HUES6 (cell line): ENCODE results near the gene ZSWIM1.

Experiments
- H3K27ac ChIP-seq: 2 replicates; pipeline ENCODE4 v1.7.0; 2013; ENCODE audit warnings: low read depth, mild to moderate bottlenecking, low read length, inconsistent platforms
- H3K27me3 ChIP-seq: 2 replicates; pipeline ENCODE4 v1.6.1; 2013; ENCODE audit warnings: low read length; ENCODE audit not compliant: control insufficient read depth, insufficient read depth
- H3K36me3 ChIP-seq: 2 replicates; pipeline ENCODE4 v1.6.1; 2013; ENCODE audit warnings: low read length; ENCODE audit not compliant: control insufficient read depth, insufficient read depth
- H3K4me1 ChIP-seq: 2 replicates; pipeline ENCODE4 v1.6.1; 2013; ENCODE audit warnings: low read length; ENCODE audit not compliant: control insufficient read depth, insufficient read depth
- H3K4me3 ChIP-seq: 2 replicates; pipeline ENCODE4 v1.5.1; 2013; ENCODE audit warnings: low read depth, low read length
- H3K9ac ChIP-seq: one replicate; pipeline ENCODE4 v1.6.1; 2013; ENCODE audit warnings: mild to moderate bottlenecking, low read length
- H3K9me3 ChIP-seq: 2 replicates; pipeline ENCODE4 v1.6.1; 2013; ENCODE audit warnings: low read depth, low read length; ENCODE audit not compliant: control insufficient read depth, insufficient read depth

The ZSWIM1 gene

DNA sequence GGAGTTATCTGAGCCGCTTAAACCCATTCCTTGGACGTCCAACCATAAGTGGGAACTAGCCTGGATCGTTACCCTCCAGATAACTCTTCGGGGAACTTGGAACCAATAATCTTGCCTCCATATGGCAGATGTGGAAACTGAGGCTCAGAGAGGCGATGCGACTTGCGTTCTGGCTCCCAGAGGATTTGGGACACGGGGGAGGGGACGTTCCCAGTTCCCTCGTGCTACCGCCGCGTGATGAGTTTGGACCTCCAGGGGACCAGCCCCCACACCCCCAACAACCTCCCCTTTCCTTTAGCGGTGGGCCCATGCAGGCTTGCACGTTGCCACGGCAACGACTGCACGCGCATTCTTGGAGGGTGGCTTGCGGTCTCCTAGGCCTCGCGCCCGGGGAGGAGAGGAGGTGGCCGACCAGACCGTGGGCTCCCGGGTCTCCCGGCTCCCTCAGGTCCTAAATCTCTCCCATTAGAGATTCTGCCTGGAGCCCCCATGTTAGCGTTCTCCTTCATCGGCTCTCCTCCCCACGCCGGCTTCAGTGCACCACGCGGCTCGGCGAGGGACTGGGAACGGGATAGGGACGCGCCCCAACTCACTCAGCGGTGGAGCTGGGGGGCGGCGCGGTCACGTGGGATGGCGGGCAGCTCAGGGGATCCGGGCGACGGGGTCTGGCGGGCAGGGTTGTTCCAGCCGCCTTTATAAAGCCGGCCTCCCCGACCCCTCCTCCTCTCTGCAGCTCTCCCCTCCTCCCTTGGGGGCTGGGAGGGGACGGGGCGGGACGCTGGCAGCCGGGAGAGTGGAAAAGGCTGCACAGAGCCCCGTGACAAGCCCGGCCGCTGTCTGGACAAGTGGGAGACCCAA is 30.7 kb downstream of the ZSWIM1 start, which contains the start of gene PLTP:
TSS of gene PLTP (minus strand) at position 670 of the 858 bp plus-strand sequence. CDS start 703 bp downstream, outside the sequence.
- Histone ChIP-seq H3K4me3 (peak within 1 kb of the TSS; percentile 82), H3K27ac (peak within 1 kb of the TSS; percentile 70; the same call in 1 of the 2 replicates), H3K36me3 (peaks cover 25% of the 10 kb centered on the region), H3K4me1 (peaks cover 5% of the 10 kb centered on the region), H3K9ac (peak within 1 kb of the TSS; percentile 85), H3K9me3 (no peaks in the 10 kb centered on the region), H3K27me3 (no peaks in the 10 kb centered on the region)

DNA sequence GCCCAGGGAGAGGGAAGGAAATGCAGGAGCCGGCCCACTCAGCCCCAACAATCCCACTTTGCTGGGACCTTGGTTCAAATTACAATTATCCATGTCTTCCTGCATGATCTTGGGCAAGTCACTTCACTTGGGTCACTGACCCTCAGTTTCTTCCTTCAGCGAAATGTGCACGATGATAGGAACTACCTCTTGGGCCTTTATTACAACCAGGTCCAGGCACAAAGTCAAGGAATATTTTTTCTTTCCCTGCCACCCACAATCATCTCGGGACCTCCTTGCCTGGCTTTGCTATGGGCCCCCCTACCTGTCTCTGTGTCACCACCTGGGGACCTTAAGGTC is 31.3 kb downstream of the ZSWIM1 start:
- H3K27me3 ChIP-seq = no peaks in the 10 kb centered on the region
- H3K27ac ChIP-seq = no peak overlapping the region
- peak overlapping the region; percentile 82 for H3K4me3 ChIP-seq
- no peaks in the 10 kb centered on the region for H3K9me3 ChIP-seq
- peaks cover 23% of the 10 kb centered on the region for H3K36me3 ChIP-seq
- H3K9ac ChIP-seq = peak overlapping the region; percentile 54
- peaks cover 5% of the 10 kb centered on the region for H3K4me1 ChIP-seq

DNA sequence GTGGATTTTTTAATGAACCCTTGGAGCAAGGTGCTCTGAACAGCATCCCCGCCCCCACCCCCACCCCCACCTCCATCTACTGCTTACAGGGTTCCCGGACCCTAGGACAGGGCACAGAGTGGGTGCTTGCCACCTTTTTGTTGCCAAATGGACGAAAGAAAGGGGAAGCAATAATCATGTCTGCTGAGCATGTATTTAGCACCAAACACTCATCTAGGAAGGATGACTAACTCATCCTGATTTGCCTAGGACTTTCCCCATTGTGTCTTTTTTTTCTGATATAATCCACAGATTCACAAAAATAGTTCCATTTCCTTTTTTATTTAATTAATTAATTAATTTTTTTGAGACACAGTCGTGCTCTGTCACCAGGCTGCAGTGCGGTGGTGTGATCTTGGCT is 32.1 kb downstream of the ZSWIM1 start:
- Histone ChIP-seq H3K9ac (no peak overlapping the region), H3K27ac (no peak overlapping the region), H3K4me3 (no peak overlapping the region), H3K4me1 (peaks cover 5% of the 10 kb centered on the region), H3K27me3 (no peaks in the 10 kb centered on the region), H3K9me3 (no peaks in the 10 kb centered on the region), H3K36me3 (peaks cover 15% of the 10 kb centered on the region)

DNA sequence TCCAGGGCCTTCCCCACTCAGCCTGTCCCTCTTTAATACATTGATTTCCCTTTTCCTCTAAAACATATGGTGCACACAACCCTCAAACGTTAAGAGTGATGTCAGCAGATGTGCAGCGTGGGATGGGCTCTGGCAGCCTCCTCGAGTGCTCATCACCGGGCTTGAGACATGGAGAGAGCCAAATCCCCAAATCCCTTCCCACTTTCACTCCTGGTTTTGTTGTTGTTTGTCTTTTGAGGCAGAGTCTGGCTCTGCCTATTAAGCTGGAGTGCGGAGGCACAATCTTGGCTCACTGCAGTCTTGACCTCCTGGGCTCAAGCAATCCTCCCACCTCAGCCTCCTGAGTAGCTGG is 36.7 kb downstream of the ZSWIM1 start:
- Histone ChIP-seq H3K9me3 (no peaks in the 10 kb centered on the region), H3K4me3 (no peak overlapping the region), H3K4me1 (no peaks in the 10 kb centered on the region), H3K27me3 (no peaks in the 10 kb centered on the region), H3K36me3 (no peaks in the 10 kb centered on the region), H3K27ac (no peak overlapping the region), H3K9ac (no peak overlapping the region)

DNA sequence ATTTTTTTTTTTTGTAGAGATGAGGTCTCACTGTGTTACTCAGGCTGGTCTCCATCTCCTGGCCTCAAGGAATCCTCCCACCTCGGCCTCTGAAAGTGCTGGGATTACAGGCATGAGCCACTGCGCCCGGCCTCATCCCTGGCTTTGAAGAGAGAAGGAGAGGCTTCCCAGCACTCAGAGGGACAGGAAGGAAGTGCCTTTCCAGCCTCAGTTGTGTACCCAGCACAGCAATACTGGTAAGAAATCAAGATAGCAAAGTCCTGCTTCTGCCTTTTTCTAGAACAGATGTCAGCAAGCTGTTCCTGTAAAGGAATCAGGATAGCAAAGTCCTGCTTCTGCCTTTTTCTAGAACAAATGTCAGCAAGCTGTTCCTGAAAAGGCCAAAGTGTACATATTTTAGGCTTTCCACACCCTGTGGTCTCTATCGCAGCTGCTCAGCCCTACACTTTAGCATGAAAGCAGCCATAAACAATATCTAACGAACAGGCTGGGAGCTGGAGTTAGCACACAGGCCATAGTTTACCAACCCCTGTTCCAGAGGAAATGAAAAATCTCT is 37.2 kb downstream of the ZSWIM1 start:
- H3K4me1 ChIP-seq = no peaks in the 10 kb centered on the region
- H3K9ac ChIP-seq = no peak overlapping the region
- H3K27ac ChIP-seq = no peak overlapping the region

DNA sequence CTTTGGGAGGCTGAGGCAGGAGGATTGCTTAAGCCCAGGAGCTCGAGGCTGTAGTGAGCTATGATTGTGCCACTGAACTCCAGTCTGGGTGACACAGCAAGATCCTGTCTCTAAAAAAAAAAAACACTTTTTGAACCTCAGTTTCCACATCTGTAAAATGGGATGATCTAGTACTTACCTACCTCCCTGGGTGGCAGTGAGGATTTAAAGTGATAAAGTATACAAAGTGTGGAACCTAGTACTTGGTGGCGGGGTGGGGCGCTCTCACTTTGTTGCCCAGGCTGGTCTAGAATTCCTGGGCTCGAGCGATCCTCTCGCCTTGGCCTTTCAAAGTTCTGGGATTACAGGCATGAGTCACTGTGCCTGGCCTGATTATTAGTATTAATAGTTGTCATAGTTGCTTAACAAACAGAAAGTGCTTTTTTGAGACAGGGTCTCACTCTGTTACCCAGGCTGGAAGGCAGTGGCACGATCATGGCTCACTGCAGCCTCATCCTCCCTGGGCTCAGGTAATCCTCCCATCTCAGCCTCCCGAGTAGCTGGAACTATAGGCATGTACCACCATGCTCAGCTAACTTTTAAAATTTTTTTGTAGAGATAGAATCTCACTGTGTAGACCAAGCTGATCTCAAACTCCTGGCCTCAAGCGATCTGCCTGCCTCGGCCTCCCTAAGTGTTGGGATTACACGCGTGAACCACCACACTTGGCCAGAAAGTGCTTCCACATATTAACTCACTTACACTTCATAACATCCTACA is 37.9 kb downstream of the ZSWIM1 start:
- H3K4me3 ChIP-seq = no peak overlapping the region
- no peak overlapping the region for H3K27ac ChIP-seq
- H3K9ac ChIP-seq = no peak overlapping the region
- H3K9me3 ChIP-seq = no peaks in the 10 kb centered on the region
- H3K4me1 ChIP-seq = no peaks in the 10 kb centered on the region
- no peaks in the 10 kb centered on the region for H3K27me3 ChIP-seq
- H3K36me3 ChIP-seq = no peaks in the 10 kb centered on the region

More for the DNA sequence above, 37.2 kb downstream of the ZSWIM1 start:
- Histone ChIP-seq H3K9me3 (no peaks in the 10 kb centered on the region), H3K27me3 (no peaks in the 10 kb centered on the region), H3K4me3 (no peak overlapping the region), H3K36me3 (no peaks in the 10 kb centered on the region)

DNA sequence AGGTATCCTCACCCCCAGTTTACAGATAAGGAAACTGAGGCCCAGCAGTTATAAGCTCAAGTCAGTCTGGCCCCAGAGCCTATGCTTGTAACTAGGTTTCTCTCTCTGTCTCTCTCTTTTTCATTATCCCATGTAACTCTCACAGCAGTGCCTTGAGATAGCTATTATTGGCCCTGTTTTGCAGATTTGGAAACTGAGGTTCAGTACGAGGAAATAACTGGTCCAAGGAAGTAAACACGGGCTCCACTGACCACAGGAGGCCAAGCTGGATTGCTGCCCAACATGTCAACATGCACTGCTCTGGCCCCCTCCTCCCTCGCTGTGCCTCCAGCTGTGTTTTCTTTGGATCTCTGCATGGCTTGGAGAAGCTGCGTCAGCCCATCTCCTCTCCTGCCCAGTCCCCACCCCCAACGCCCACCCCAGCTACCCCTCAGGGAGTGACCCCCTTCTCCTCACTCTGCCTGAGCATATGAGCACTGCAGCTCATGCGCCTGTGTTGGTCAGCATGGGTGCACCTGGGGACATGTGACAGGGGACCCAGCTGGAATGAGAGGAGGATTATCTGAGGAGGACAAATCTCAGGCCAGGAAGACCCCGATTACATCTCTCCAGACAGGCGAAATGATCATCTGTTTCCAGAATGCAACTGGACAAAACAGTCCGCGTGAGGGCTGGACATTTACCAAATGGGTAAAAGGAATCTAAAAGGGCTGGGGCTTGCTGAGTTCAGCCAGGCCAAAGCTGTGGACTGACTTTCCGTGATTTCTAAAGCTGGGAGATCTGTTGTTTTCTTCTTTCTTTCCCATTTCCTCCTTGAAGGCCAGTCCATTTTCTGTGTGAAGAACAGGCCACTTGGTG is 38.7 kb downstream of the ZSWIM1 start:
- no peaks in the 10 kb centered on the region for H3K9me3 ChIP-seq
- H3K36me3 ChIP-seq = no peaks in the 10 kb centered on the region
- H3K27me3 ChIP-seq = no peaks in the 10 kb centered on the region
- no peak overlapping the region for H3K9ac ChIP-seq
- no peak overlapping the region for H3K27ac ChIP-seq
- H3K4me1 ChIP-seq = no peaks in the 10 kb centered on the region
- no peak overlapping the region for H3K4me3 ChIP-seq

DNA sequence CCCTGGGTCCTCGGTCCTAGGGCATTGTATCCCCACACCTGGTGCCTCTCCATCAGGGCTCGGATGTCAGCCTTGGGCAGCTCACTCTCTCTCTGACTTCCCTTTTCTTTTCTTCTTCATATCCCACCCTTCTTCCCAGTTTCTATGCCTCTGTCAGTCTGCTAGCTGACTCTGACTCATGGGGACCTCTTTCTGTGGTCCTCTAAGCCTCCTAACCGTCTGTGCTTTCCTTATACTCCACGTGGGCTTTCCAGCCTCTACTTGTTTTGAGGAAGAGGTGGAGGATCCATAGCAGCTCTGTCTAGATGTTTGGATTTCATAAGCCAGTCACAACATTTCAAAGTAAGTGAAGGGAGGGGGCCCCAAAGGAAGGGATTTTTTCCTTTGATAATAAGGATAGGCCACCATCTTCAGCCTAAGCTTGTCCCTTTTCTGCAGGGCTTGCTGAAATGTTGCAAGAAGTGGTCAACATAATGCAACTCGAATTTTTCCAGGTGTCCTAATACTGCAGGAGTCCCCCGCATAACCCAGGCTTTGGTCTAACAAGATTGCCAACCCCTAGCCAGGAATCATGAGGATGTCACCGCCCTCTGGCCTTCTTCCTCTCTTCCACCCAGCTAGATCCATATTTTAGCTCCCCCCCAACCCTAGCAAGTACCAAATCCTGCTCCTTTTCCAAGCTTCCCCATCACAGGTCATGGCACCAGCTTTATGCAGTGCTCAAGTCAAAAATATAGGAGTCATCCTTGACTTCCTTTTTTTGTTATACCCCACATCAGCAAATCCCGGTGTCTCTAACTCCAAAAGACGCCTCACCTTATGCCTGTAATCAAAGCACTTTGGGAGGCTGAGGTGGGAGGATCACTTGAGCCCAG is 39.7 kb downstream of the ZSWIM1 start:
- no peak overlapping the region for H3K9ac ChIP-seq

DNA sequence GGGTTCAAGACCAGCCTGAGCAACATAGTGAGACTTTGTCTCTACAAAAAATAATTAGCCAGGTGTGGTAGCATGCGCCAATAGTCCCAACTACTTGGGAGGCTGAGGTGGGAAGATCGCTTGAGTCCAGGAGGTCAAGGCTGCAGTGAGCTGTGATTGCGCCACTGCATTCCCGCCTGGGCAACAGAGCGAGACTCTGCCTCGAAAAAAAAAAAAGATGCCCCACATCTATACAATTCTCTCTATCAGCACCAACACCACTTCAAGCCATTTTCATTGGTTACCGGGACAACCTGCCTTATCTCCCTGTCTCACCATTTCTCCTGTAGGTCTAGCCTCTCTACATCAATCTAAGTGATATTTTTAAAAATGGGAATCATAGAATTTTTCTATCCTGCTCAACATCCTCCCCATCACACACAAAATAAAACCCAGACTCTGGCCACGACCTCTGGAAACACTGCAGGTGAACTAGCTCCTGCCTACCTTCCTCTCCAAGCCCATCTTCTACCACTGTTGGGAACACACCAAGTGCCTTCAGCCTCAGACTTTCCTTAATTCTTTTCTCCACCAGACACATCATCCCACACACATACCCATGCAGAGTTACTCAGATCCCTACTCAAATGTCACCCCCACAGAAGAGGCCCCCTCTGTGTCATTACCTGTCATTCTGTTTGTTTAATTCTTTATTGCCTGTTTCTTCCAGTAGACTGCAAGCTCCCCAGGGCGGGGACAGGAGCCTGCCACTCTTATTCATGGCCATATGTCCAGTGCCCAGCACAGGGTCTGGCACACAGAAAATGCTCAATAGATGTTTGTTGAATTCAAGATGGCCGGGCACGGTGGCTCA is 40.5 kb downstream of the ZSWIM1 start:
- H3K4me1 ChIP-seq = 0 out of 2 replicates have a peak, but pooled peaks cover 3% of the 10 kb centered on the region
- H3K27me3 ChIP-seq = no peaks in the 10 kb centered on the region
- H3K36me3 ChIP-seq = no peaks in the 10 kb centered on the region
- no peaks in the 10 kb centered on the region for H3K9me3 ChIP-seq
- no peak overlapping the region for H3K4me3 ChIP-seq
- H3K27ac ChIP-seq = no peak overlapping the region
- H3K9ac ChIP-seq = no peak overlapping the region

More for the DNA sequence above, 39.7 kb downstream of the ZSWIM1 start:
- H3K27ac ChIP-seq = no peak overlapping the region
- H3K36me3 ChIP-seq = no peaks in the 10 kb centered on the region
- H3K4me3 ChIP-seq = no peak overlapping the region
- H3K27me3 ChIP-seq = no peaks in the 10 kb centered on the region
- H3K4me1 ChIP-seq = no peaks in the 10 kb centered on the region
- no peaks in the 10 kb centered on the region for H3K9me3 ChIP-seq
